ENCODE measurements around the gene MBLAC1.

The MBLAC1 gene

GRCh38 chr7:100088095-100088620, 38.6 kb upstream of the MBLAC1 start:
- TF ChIP-seq TOX (CRISPR knock-in tag; IDR thresholded peaks at IDR 0.05; ENCODE audit: borderline replicate concordance) (no peak), CREB5 (CRISPR knock-in tag; IDR thresholded peaks at IDR 0.05; ENCODE audit: low read depth) (peak; percentile 14; the same call in 1 of the 2 replicates), TCF4 (CRISPR knock-in tag; IDR thresholded peaks at IDR 0.05; ENCODE audit: borderline replicate concordance) (no peak)
- no peak for ATAC-seq

DNA sequence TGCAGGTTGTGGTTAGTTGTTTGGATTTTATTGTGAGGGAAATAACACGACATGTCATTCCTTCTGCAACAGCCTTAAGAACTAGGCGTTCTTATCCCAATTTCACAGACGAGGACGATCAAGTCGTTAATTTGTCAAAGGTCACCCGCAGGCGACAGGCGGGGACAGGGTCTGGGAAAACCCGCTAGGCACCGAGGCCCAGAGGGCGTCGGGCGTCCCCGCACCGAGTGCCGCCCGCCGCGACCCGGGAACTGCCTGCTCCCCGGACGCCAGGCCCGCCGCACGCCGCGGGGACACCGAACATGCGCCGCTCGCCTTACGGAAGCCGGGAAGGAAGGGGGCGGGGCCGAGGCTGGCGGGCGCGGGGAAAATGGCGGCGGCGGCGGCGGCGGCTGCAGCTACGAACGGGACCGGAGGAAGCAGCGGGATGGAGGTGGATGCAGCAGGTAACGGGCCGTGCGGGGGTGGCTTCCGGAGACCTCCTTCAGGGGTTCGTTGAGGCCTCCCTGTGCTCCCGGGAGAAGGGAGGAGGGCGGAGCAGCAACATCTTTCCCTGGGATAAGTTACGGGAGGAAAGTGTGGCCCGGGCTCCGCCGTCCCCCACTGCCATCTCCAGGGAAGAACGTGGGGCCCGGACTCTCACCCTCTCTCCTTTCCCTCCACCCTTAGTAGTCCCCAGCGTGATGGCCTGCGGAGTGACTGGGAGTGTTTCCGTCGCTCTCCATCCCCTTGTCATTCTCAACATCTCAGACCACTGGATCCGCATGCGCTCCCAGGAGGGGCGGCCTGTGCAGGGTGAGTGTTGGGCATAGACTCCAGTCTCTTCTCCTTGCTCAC, 37.9 kb upstream of the MBLAC1 start, which contains the start of gene COPS6:
Gene COPS6, plus strand, starts transcription at position 349 of the 837 bp plus-strand sequence. Its CDS starts 22 bp downstream, at position 371.
- TF ChIP-seq CSDC2 (CRISPR knock-in tag; IDR thresholded peaks at IDR 0.05) (peak; percentile 98), ZFP3 (CRISPR knock-in tag; IDR thresholded peaks at IDR 0.05) (peak; percentile 89), ZFP30 (CRISPR knock-in tag; IDR thresholded peaks at IDR 0.05) (peak; percentile 49), SNAI2 (CRISPR knock-in tag; IDR thresholded peaks at IDR 0.05) (peak; percentile 91), ARNTL (CRISPR knock-in tag; IDR thresholded peaks at IDR 0.05; ENCODE audit: borderline replicate concordance, low read depth) (peak; percentile 74; the same call in 1 of the 2 replicates), ISL1 (CRISPR knock-in tag; IDR thresholded peaks at IDR 0.05) (0 out of 2 replicates have a peak, but pooled peaks have one; percentile 33), ZC3H10 (CRISPR knock-in tag; IDR thresholded peaks at IDR 0.05) (peak; percentile 46; the same call in 1 of the 2 replicates), ZNF565 (CRISPR knock-in tag; conservative IDR thresholded peaks at IDR 0.05; ENCODE audit: low read depth) (peak; percentile 82; the same call in 1 of the 2 replicates), OSR1 (CRISPR knock-in tag; IDR thresholded peaks at IDR 0.05) (peak; percentile 45; the same call in 1 of the 2 replicates), GLIS3 (CRISPR knock-in tag; IDR thresholded peaks at IDR 0.05) (peak; percentile 52; the same call in 1 of the 2 replicates), ZNF70 (CRISPR knock-in tag; IDR thresholded peaks at IDR 0.05) (no peak; the same call in 1 of the 2 replicates), ZNF8 (CRISPR knock-in tag; IDR thresholded peaks at IDR 0.05) (peak; percentile 55; the same call in 1 of the 2 replicates), PPARA (CRISPR knock-in tag; IDR thresholded peaks at IDR 0.05; ENCODE audit: borderline replicate concordance) (no peak)
- TF ChIP-seq, protein P1, sequence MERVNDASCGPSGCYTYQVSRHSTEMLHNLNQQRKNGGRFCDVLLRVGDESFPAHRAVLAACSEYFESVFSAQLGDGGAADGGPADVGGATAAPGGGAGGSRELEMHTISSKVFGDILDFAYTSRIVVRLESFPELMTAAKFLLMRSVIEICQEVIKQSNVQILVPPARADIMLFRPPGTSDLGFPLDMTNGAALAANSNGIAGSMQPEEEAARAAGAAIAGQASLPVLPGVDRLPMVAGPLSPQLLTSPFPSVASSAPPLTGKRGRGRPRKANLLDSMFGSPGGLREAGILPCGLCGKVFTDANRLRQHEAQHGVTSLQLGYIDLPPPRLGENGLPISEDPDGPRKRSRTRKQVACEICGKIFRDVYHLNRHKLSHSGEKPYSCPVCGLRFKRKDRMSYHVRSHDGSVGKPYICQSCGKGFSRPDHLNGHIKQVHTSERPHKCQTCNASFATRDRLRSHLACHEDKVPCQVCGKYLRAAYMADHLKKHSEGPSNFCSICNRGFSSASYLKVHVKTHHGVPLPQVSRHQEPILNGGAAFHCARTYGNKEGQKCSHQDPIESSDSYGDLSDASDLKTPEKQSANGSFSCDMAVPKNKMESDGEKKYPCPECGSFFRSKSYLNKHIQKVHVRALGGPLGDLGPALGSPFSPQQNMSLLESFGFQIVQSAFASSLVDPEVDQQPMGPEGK (CRISPR knock-in tag; IDR thresholded peaks at IDR 0.05; ENCODE audit: borderline replicate concordance): no peak
- ATAC-seq: peak; percentile 12

GRCh38 chr7:100089458-100090196, 37.1 kb upstream of the MBLAC1 start:
- ATAC-seq: peak; percentile 2
- no peak for TF ChIP-seq ZNF70 (CRISPR knock-in tag; IDR thresholded peaks at IDR 0.05)

DNA sequence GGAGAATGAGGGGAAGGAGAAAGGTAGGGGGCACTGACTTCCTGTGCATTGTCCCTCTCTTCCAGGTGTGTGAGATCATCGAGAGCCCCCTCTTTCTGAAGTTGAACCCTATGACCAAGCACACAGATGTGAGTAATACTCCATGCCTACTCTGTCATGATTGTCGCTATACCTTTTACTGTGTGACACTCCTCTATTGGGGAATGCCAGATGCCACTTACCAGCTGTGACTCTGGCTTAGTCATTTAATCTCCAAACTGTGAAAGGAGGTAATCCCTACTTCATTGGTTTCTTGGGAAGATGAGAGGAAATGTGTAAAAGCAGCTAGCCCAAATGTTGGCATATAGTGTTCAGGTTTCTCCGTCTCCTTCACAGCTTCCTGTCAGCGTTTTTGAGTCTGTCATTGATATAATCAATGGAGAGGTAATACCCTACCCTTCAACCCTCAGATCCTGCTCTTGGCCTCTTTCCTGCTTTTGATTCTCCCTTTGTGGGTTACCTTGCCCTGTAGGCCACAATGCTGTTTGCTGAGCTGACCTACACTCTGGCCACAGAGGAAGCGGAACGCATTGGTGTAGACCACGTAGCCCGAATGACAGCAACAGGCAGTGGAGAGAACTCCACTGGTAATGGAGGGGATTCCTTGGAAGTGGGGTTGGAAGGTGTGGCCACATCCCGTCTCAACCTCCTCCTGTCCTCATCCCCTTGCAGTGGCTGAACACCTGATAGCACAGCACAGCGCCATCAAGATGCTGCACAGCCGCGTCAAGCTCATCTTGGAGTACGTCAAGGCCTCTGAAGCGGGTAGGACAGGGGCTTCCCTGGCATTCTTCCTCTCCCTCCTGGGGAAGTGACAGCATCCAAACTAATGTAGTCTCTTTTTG, 36.0 kb upstream of the MBLAC1 start:
- no peak for TF ChIP-seq TOX (CRISPR knock-in tag; IDR thresholded peaks at IDR 0.05; ENCODE audit: borderline replicate concordance)
- TF ChIP-seq PPARA (CRISPR knock-in tag; IDR thresholded peaks at IDR 0.05; ENCODE audit: borderline replicate concordance): no peak
- TF ChIP-seq GLIS3 (CRISPR knock-in tag; IDR thresholded peaks at IDR 0.05): no peak
- TF ChIP-seq, protein P1 (CRISPR knock-in tag; IDR thresholded peaks at IDR 0.05; ENCODE audit: borderline replicate concordance): no peak
- TF ChIP-seq ZNF565 (CRISPR knock-in tag; conservative IDR thresholded peaks at IDR 0.05; ENCODE audit: low read depth): no peak
- no peak for TF ChIP-seq ZNF8 (CRISPR knock-in tag; IDR thresholded peaks at IDR 0.05)
- no peak for TF ChIP-seq ISL1 (CRISPR knock-in tag; IDR thresholded peaks at IDR 0.05)
- TF ChIP-seq OSR1 (CRISPR knock-in tag; IDR thresholded peaks at IDR 0.05): no peak
- TF ChIP-seq TCF4 (CRISPR knock-in tag; IDR thresholded peaks at IDR 0.05; ENCODE audit: borderline replicate concordance): no peak
- TF ChIP-seq CSRNP3 (CRISPR knock-in tag; IDR thresholded peaks at IDR 0.05): no peak
- TF ChIP-seq CREB5 (CRISPR knock-in tag; IDR thresholded peaks at IDR 0.05; ENCODE audit: low read depth): no peak
- ATAC-seq: peak; percentile 1

Measured in SK-N-SH treated with all-trans-retinoic acid at 6 μM for 48 hours (cell line).